ENCODE measurements around the gene SWT1. TPM values are rescaled to one million over a fixed set of nuclear protein-coding genes. Genes with fewer than 3 reads are reported as not detected.

The SWT1 gene
- total RNA-seq, 1 experiment from 2014 or later: 2.1 TPM

GRCh38 chr1:185224132-185224531, 67.2 kb downstream of the SWT1 start:
- H3K27ac ChIP-seq (ENCODE audit: low read length): no peak overlapping the region
- no peak for DNase-seq (ENCODE audit: low read depth, low spot score)
- H3K4me3 ChIP-seq (ENCODE audit: low read depth in 2 of 2, low read length in 2 of 2): no peak overlapping the region
- H3K27me3 ChIP-seq (ENCODE audit: control insufficient read depth, insufficient read depth, low read length): no peaks in the 10 kb centered on the region
- ChIA-PET POLR2A (no interaction called here), CTCF (no interaction called here)
- ATAC-seq: no peak
- intact Hi-C loops (cut with micrococcal nuclease; ENCODE audit: unreplicated experiment): no loop called here
- H3K4me1 ChIP-seq (ENCODE audit: control insufficient read depth, insufficient read depth, low read length): no peaks in the 10 kb centered on the region
- TF ChIP-seq POLR2AphosphoS5 (IDR thresholded peaks at IDR 0.05; ENCODE audit: low read depth, low read length) (no peak), SIN3A (IDR thresholded peaks at IDR 0.05; ENCODE audit: borderline replicate concordance, insufficient read depth, low read depth, low read length) (no peak), TCF7L2 (IDR thresholded peaks at IDR 0.05; ENCODE audit: low read depth, low read length) (no peak)
- TF ChIP-seq, protein P1, sequence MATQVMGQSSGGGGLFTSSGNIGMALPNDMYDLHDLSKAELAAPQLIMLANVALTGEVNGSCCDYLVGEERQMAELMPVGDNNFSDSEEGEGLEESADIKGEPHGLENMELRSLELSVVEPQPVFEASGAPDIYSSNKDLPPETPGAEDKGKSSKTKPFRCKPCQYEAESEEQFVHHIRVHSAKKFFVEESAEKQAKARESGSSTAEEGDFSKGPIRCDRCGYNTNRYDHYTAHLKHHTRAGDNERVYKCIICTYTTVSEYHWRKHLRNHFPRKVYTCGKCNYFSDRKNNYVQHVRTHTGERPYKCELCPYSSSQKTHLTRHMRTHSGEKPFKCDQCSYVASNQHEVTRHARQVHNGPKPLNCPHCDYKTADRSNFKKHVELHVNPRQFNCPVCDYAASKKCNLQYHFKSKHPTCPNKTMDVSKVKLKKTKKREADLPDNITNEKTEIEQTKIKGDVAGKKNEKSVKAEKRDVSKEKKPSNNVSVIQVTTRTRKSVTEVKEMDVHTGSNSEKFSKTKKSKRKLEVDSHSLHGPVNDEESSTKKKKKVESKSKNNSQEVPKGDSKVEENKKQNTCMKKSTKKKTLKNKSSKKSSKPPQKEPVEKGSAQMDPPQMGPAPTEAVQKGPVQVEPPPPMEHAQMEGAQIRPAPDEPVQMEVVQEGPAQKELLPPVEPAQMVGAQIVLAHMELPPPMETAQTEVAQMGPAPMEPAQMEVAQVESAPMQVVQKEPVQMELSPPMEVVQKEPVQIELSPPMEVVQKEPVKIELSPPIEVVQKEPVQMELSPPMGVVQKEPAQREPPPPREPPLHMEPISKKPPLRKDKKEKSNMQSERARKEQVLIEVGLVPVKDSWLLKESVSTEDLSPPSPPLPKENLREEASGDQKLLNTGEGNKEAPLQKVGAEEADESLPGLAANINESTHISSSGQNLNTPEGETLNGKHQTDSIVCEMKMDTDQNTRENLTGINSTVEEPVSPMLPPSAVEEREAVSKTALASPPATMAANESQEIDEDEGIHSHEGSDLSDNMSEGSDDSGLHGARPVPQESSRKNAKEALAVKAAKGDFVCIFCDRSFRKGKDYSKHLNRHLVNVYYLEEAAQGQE (IDR thresholded peaks at IDR 0.05; ENCODE audit: insufficient read depth in 1 of 2, low read depth in 2 of 2, low read length in 1 of 2): no peak
- TF ChIP-seq, protein P2, sequence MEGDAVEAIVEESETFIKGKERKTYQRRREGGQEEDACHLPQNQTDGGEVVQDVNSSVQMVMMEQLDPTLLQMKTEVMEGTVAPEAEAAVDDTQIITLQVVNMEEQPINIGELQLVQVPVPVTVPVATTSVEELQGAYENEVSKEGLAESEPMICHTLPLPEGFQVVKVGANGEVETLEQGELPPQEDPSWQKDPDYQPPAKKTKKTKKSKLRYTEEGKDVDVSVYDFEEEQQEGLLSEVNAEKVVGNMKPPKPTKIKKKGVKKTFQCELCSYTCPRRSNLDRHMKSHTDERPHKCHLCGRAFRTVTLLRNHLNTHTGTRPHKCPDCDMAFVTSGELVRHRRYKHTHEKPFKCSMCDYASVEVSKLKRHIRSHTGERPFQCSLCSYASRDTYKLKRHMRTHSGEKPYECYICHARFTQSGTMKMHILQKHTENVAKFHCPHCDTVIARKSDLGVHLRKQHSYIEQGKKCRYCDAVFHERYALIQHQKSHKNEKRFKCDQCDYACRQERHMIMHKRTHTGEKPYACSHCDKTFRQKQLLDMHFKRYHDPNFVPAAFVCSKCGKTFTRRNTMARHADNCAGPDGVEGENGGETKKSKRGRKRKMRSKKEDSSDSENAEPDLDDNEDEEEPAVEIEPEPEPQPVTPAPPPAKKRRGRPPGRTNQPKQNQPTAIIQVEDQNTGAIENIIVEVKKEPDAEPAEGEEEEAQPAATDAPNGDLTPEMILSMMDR (IDR thresholded peaks at IDR 0.05): no peak
- H3K36me3 ChIP-seq (ENCODE audit: control insufficient read depth, insufficient read depth, low read length): no peaks in the 10 kb centered on the region
- no peaks in the 10 kb centered on the region for H3K9me3 ChIP-seq (ENCODE audit: control insufficient read depth, insufficient read depth, low read depth, low read length)
- no TSS peak for BruUV-seq (replicated peaks)
- in situ Hi-C loops (cut with HindIII; ENCODE audit: low pct_unique_long_range_greater_than_20kb, low sequenced_read_pairs): no loop called here

- Histone ChIP-seq H3K27me3 (ENCODE audit: control insufficient read depth, insufficient read depth, low read length) (no peaks in the 10 kb centered on the region), H3K9me3 (ENCODE audit: control insufficient read depth, insufficient read depth, low read depth, low read length) (no peaks in the 10 kb centered on the region), H3K27ac (ENCODE audit: low read length) (no peak overlapping the region), H3K4me3 (ENCODE audit: low read depth in 2 of 2, low read length in 2 of 2) (no peak overlapping the region), H3K4me1 (ENCODE audit: control insufficient read depth, insufficient read depth, low read length) (no peaks in the 10 kb centered on the region), H3K36me3 (ENCODE audit: control insufficient read depth, insufficient read depth, low read length) (no peaks in the 10 kb centered on the region)
- ATAC-seq (no peak), DNase-seq (ENCODE audit: low read depth, low spot score) (no peak)
- TF ChIP-seq, protein P2 (IDR thresholded peaks at IDR 0.05): no peak
- TF ChIP-seq POLR2AphosphoS5 (IDR thresholded peaks at IDR 0.05; ENCODE audit: low read depth, low read length) (no peak), SIN3A (IDR thresholded peaks at IDR 0.05; ENCODE audit: borderline replicate concordance, insufficient read depth, low read depth, low read length) (no peak), TCF7L2 (IDR thresholded peaks at IDR 0.05; ENCODE audit: low read depth, low read length) (no peak)
- TF ChIP-seq, protein P1 (IDR thresholded peaks at IDR 0.05; ENCODE audit: insufficient read depth in 1 of 2, low read depth in 2 of 2, low read length in 1 of 2): no peak
- POLR2A ChIA-PET: no interaction called here
- no TSS peak for BruUV-seq (replicated peaks)
- in situ Hi-C loops (cut with HindIII; ENCODE audit: low pct_unique_long_range_greater_than_20kb, low sequenced_read_pairs): no loop called here
- intact Hi-C loops (cut with micrococcal nuclease; ENCODE audit: unreplicated experiment): no loop called here
- CTCF ChIA-PET: interaction anchor here (0.7 kb wide), 1 partner anchor 22 kb away, joined by 3 read pairs; no protein-coding TSS in a partner anchor
Observed at GRCh38 chr1:185227161-185227560, 70.2 kb downstream of the SWT1 start.

Measured in Panc1 (cell line).